ENCODE measurements around the gene RGPD3. TPM values are rescaled to one million over a fixed set of nuclear protein-coding genes. Genes with fewer than 3 reads are reported as not detected.
"Not testable (repeated sequence)": the region's sequence is repeated elsewhere in the genome, so short reads cannot be mapped to it uniquely, and the experiment has no call there.

RGPD3 gene
- total RNA-seq, 1 donor from 2014 or later: 0.14 TPM

- not testable (repeated sequence) for DNase-seq (ENCODE audit: low spot score)
Observed at GRCh38 chr2:106486551-106487385, 18.6 kb upstream of the RGPD3 start, which contains the start of gene CD8B2. CD8B2 (plus strand) TSS chr2:106487364; CDS start chr2:106487427, 63 bp downstream.

GRCh38 chr2:106479563-106479962 is 11.3 kb upstream of the RGPD3 start:
- not testable (repeated sequence) for DNase-seq (ENCODE audit: low spot score)

- not testable (repeated sequence) for DNase-seq (ENCODE audit: low spot score)
Observed at GRCh38 chr2:106477647-106478046, 9.4 kb upstream of the RGPD3 start.

GRCh38 chr2:106470658-106471057 is 2.4 kb upstream of the RGPD3 start:
- DNase-seq (ENCODE audit: low spot score): peak; percentile 22

- not testable (repeated sequence) for DNase-seq (ENCODE audit: low spot score)
Observed at GRCh38 chr2:106467516-106467915, 697 bp downstream of the RGPD3 start.

GRCh38 chr2:106461882-106462281 is 6.3 kb downstream of the RGPD3 start:
- not testable (repeated sequence) for DNase-seq (ENCODE audit: low spot score)

GRCh38 chr2:106390680-106391079 is 77.5 kb downstream of the RGPD3 start:
- DNase-seq (ENCODE audit: low spot score): not testable (repeated sequence)

- DNase-seq (ENCODE audit: low spot score): not testable (repeated sequence)
Observed at GRCh38 chr2:106388814-106389410, 79.3 kb downstream of the RGPD3 start.

- DNase-seq (ENCODE audit: low spot score): peak; percentile 68
Observed at GRCh38 chr2:106384548-106384947, 83.7 kb downstream of the RGPD3 start.

- not testable (repeated sequence) for DNase-seq (ENCODE audit: low spot score)
Observed at GRCh38 chr2:106381867-106382266, 86.3 kb downstream of the RGPD3 start.

GRCh38 chr2:106379567-106379966 is 88.6 kb downstream of the RGPD3 start:
- not testable (repeated sequence) for DNase-seq (ENCODE audit: low spot score)

GRCh38 chr2:106369182-106369581 is 99.0 kb downstream of the RGPD3 start:
- DNase-seq (ENCODE audit: low spot score): not testable (repeated sequence)

- no peak for DNase-seq (ENCODE audit: low spot score)
Observed at GRCh38 chr2:106366204-106366885, 101.9 kb downstream of the RGPD3 start.

- DNase-seq (ENCODE audit: low spot score): no peak
Observed at GRCh38 chr2:106363791-106364190, 104.4 kb downstream of the RGPD3 start.

GRCh38 chr2:106362789-106363188 is 105.4 kb downstream of the RGPD3 start:
- DNase-seq (ENCODE audit: low spot score): no peak

- DNase-seq (ENCODE audit: low spot score): no peak
Observed at GRCh38 chr2:106359512-106359911, 108.7 kb downstream of the RGPD3 start.

GRCh38 chr2:106358521-106358920 is 109.7 kb downstream of the RGPD3 start:
- DNase-seq (ENCODE audit: low spot score): no peak

- DNase-seq (ENCODE audit: low spot score): no peak
Observed at GRCh38 chr2:106358081-106358480, 110.1 kb downstream of the RGPD3 start.

GRCh38 chr2:106356291-106356690 is 111.9 kb downstream of the RGPD3 start:
- DNase-seq (ENCODE audit: low spot score): no peak

GRCh38 chr2:106353676-106354075 is 114.5 kb downstream of the RGPD3 start:
- DNase-seq (ENCODE audit: low spot score): no peak

- no peak for DNase-seq (ENCODE audit: low spot score)
Observed at GRCh38 chr2:106350980-106351379, 117.2 kb downstream of the RGPD3 start.

GRCh38 chr2:106344302-106344701 is 123.9 kb downstream of the RGPD3 start:
- DNase-seq (ENCODE audit: low spot score): no peak
